SU-DHL-6 (cell line): ENCODE data around the gene KCNF1.

Source experiments
- H2AFZ ChIP-seq: fragments of 200-600 bp; sonication (generic); 2 replicates; pipeline ENCODE4 v1.6.1; 2014; ENCODE audit warnings: low read depth, mild to moderate bottlenecking, moderate library complexity, mixed read lengths, antibody characterized with exemption, low read length; ENCODE audit not compliant: severe bottlenecking
- H3F3A ChIP-seq: fragments of 200-600 bp; shearing (Covaris generic); 2 replicates; pipeline ENCODE4 v1.6.0; 2016; ENCODE audit warnings: antibody characterized with exemption, mild to moderate bottlenecking; ENCODE audit not compliant: insufficient read depth
- H3K27ac ChIP-seq: fragments of 200-600 bp; sonication (generic); 2 replicates; pipeline ENCODE4 v1.5.1; 2016; ENCODE audit warnings: low read depth, mild to moderate bottlenecking, low read length, moderate library complexity, mixed read lengths
- H3K27me3 ChIP-seq: fragments of 200-600 bp; sonication (generic), shearing (Covaris generic); 2 replicates; pipeline ENCODE4 v1.6.0; 2014; ENCODE audit warnings: mild to moderate bottlenecking, low read length
- H3K36me3 ChIP-seq: fragments of 200-600 bp; sonication (generic); 2 replicates; pipeline ENCODE4 v1.6.1; 2014; ENCODE audit warnings: mild to moderate bottlenecking, low read length, mixed read lengths
- H3K4me2 ChIP-seq: fragments of 300-600, 200-600 bp; shearing (Covaris generic), sonication (generic); 2 replicates; pipeline ENCODE4 v1.6.0; 2014; ENCODE audit warnings: low read length, low read depth, mild to moderate bottlenecking; ENCODE audit not compliant: poor library complexity, severe bottlenecking
- H3K4me3 ChIP-seq: fragments of 200-600 bp; sonication (generic); 2 replicates; pipeline ENCODE4 v1.5.1; 2014; ENCODE audit warnings: antibody characterized with exemption, low read length, mild to moderate bottlenecking, mixed read lengths; ENCODE audit not compliant: insufficient read depth, poor library complexity, severe bottlenecking
- H3K79me2 ChIP-seq: fragments of 200-600 bp; sonication (generic); 2 replicates; pipeline ENCODE4 v1.6.1; 2014; ENCODE audit warnings: mild to moderate bottlenecking, low read length, moderate library complexity; ENCODE audit not compliant: insufficient read depth
- H3K9ac ChIP-seq: fragments of 200-600 bp; sonication (generic); 2 replicates; pipeline ENCODE4 v1.7.0; 2014; ENCODE audit warnings: mild to moderate bottlenecking, low read length
- H3K9me2 ChIP-seq: fragments of 200-600 bp; sonication (generic); replicated peaks from 2 replicates; pipeline ENCODE4 v1.6.1; 2014; ENCODE audit warnings: low read length; ENCODE audit not compliant: insufficient read depth
- H3K9me3 ChIP-seq: fragments of 200-600 bp; sonication (generic); 2 replicates; pipeline ENCODE4 v1.6.1; 2014; ENCODE audit warnings: low read length, mixed read lengths; ENCODE audit not compliant: insufficient read depth
- H4K20me1 ChIP-seq: fragments of 200-600 bp; sonication (generic); 2 replicates; pipeline ENCODE4 v1.6.1; 2014; ENCODE audit warnings: low read depth, mild to moderate bottlenecking, antibody characterized with exemption, low read length, moderate library complexity, mixed read lengths
- EZH2phosphoT487 ChIP-seq: fragments of 200-600 bp; sonication (generic), shearing (Covaris generic); conservative IDR thresholded peaks from 2 replicates; pipeline ENCODE4 v1.6.1; 2018; ENCODE audit warnings: mild to moderate bottlenecking, antibody characterized with exemption, low read length, moderate library complexity, mixed read lengths
- TF ChIP-seq, protein P1 (sequence below): fragments of 200-600 bp; sonication (generic); IDR thresholded peaks from one replicate; pipeline ENCODE4 v1.5.1; 2017; ENCODE audit warnings: antibody characterized with exemption, mild to moderate bottlenecking, low read length, moderate library complexity; ENCODE audit not compliant: insufficient read depth, poor library complexity, severe bottlenecking

Gene KCNF1

DNA sequence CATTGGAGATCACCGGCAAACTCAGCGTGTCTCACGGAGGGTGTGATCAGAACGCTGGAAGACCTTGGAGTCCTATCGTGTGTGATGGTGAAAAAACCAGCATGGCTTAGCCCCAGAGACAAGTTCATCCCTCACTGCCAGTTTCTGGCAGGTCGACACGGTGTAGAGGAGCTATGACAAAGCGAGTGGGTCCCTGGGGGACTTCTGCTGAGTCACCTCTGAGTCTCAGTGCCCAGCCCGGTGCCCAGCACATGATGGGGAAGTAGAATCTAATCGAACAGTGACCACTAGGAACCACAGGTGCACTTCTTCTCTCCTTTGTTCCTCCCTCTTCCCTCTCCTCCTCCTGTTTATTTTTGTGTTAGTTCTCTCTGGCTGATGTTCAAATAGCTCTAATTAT lies 45.9 kb upstream of the KCNF1 start:
- Histone ChIP-seq H3K27me3 (no peaks in the 10 kb centered on the region), H3K4me2 (no peak overlapping the region), H3K36me3 (no peaks in the 10 kb centered on the region), H3K9ac (no peak overlapping the region), H3K4me3 (no peak overlapping the region), H3K79me2 (no peaks in the 10 kb centered on the region), H3F3A (no peaks in the 10 kb centered on the region), H3K27ac (no peak overlapping the region), H3K9me2 (no peaks in the 10 kb centered on the region), H3K9me3 (no peaks in the 10 kb centered on the region), H4K20me1 (no peaks in the 10 kb centered on the region), H2AFZ (no peak overlapping the region)
- TF ChIP-seq EZH2phosphoT487: no peak
- TF ChIP-seq, protein P1, sequence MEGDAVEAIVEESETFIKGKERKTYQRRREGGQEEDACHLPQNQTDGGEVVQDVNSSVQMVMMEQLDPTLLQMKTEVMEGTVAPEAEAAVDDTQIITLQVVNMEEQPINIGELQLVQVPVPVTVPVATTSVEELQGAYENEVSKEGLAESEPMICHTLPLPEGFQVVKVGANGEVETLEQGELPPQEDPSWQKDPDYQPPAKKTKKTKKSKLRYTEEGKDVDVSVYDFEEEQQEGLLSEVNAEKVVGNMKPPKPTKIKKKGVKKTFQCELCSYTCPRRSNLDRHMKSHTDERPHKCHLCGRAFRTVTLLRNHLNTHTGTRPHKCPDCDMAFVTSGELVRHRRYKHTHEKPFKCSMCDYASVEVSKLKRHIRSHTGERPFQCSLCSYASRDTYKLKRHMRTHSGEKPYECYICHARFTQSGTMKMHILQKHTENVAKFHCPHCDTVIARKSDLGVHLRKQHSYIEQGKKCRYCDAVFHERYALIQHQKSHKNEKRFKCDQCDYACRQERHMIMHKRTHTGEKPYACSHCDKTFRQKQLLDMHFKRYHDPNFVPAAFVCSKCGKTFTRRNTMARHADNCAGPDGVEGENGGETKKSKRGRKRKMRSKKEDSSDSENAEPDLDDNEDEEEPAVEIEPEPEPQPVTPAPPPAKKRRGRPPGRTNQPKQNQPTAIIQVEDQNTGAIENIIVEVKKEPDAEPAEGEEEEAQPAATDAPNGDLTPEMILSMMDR: no peak

DNA sequence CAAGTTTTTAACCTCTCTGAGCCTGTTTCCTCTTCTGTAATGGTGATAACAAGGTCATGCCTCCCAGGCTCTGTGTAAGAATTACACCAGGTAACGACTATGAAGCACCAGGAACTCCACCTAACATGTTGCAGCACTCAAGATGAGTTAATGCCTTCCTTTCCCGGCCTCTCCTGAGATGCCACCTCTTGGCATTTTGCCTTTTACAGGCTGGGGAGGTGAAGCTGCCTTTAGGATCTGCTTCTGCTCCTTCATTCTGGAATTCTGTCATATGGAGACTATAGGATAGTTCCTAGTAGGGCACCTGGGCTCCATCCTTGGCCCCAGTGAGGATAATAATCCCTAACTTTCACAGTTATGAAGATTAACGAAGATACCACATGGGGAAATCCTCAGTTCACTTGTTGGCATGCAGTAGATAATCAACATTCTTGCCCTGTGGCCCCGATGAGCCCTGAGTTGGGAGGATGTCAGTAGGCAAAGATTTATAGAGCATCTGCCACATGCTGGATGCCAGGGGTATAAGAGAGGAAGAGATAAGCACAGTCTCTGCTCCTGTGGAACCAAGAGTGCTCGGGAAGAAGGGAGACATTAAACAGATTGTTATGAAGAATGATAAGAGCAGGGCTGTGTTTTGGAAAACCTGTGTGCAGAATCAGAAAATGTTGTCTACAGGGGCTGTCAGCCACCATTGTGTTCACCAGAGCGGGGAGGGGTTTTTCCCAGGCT lies 43.9 kb upstream of the KCNF1 start:
- Histone ChIP-seq H3K79me2 (no peaks in the 10 kb centered on the region), H3K27me3 (no peaks in the 10 kb centered on the region), H4K20me1 (no peaks in the 10 kb centered on the region), H3K4me2 (no peak overlapping the region), H2AFZ (no peak overlapping the region), H3K36me3 (no peaks in the 10 kb centered on the region), H3K4me3 (no peak overlapping the region), H3F3A (no peaks in the 10 kb centered on the region), H3K9ac (no peak overlapping the region), H3K9me3 (no peaks in the 10 kb centered on the region), H3K9me2 (no peaks in the 10 kb centered on the region), H3K27ac (no peak overlapping the region)
- no peak for TF ChIP-seq EZH2phosphoT487
- TF ChIP-seq, protein P1: no peak

DNA sequence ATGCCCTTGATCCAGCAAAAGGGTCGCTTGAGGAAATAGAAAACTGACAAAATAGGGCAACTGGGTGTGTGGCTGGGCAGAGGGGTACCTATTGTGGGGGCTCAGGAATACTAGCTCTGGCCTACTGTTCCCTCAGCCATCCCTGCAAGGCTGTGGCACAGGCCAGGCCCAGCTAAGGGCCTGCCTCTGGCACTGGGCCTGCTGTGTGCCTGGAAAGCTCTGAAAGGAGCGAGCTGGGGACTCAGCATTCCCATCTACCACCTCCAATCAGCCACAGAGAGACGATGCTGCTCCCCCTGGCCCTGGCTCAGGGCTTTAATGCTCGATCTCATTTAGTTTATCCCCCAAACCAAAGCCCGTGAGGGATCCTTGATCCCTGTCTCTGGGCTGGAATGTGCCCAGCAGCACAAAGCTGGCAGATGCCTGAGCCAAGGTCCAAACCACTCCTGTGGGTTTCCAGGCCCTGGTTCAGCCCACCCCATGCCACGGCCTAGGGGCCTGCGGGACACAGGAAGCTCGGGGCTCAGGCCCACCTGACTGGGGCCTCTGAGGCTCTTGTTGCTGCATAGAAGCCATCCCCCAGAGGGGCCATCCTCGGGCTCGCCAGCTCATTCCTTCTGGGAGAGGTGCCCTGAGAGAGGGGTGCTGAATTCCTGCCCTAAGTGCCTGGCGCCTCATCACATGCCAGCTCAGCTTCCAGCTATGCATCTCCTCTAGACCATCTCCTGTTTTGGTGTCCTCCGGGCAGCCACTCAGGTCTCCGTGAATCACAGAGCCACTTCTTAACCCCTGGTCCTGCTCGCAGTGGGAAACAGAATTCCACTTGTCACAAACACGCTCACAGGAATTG lies 43.0 kb upstream of the KCNF1 start:
- Histone ChIP-seq H2AFZ (no peak overlapping the region), H4K20me1 (no peaks in the 10 kb centered on the region), H3K36me3 (no peaks in the 10 kb centered on the region), H3K79me2 (no peaks in the 10 kb centered on the region), H3K9me2 (no peaks in the 10 kb centered on the region), H3K27ac (no peak overlapping the region), H3K27me3 (no peaks in the 10 kb centered on the region), H3K4me3 (no peak overlapping the region), H3F3A (no peaks in the 10 kb centered on the region), H3K4me2 (no peak overlapping the region), H3K9ac (no peak overlapping the region), H3K9me3 (no peaks in the 10 kb centered on the region)
- no peak for TF ChIP-seq EZH2phosphoT487
- TF ChIP-seq, protein P1: no peak
